Naive thymus-derived CD4-positive, alpha-beta T cell (primary cell): Measurements from ENCODE around the gene ELK4. TPM values are rescaled to one million over a fixed set of nuclear protein-coding genes. Genes with fewer than 3 reads are reported as not detected.
A peak's percentile ranks its signal among the peaks of the same experiment; 100 is the strongest.

ENCODE experiments used
- ATAC-seq: fragments of 150-1000 bp; cut with Tn5 transposase; 2 replicates; pipeline ENCODE4 v1.10.0; 2021; ENCODE audit warnings: mild to moderate bottlenecking, moderate library complexity
- CTCF ChIA-PET: fragments of 350-600 bp; sonication (Branson Sonifier 250); formaldehyde crosslinking; loops from one replicate; lab custom pipeline; 2021; ENCODE audit warnings: antibody characterized with exemption; lab: Charles Lee
- POLR2A ChIA-PET: fragments of 350-600 bp; sonication (Branson Sonifier 250); formaldehyde crosslinking; loops from one replicate; lab custom pipeline; 2021; ENCODE audit warnings: antibody characterized with exemption, inconsistent platforms; lab: Charles Lee
- DNase-seq, 9 donors: peaks; one replicate each; pipeline versions ENCODE4 v3.0.0 to v3.0.0-alpha.2; 2020 to 2022; ENCODE audit warnings: mixed read lengths in 1 of 9
- H3K27ac ChIP-seq: one replicate; pipeline ENCODE4 v1.7.0; 2013; ENCODE audit warnings: mild to moderate bottlenecking, low read depth, low read length, moderate library complexity
- H3K27me3 ChIP-seq, 2 donors: one replicate each; pipeline ENCODE4 v1.7.0; 2013; ENCODE audit warnings: low read length in 2 of 2, mild to moderate bottlenecking in 2 of 2, moderate library complexity in 2 of 2; ENCODE audit not compliant: control insufficient read depth in 2 of 2, insufficient read depth in 2 of 2
- H3K36me3 ChIP-seq, 3 experiments: 1 replicate in 2 of 3; 2 replicates in 1 of 3; pipeline ENCODE4 v1.7.0; 2013; ENCODE audit warnings: low read length in 3 of 3, mild to moderate bottlenecking in 3 of 3, moderate library complexity in 1 of 3; ENCODE audit not compliant: insufficient read depth in 3 of 3, control insufficient read depth in 2 of 3
- H3K4me1 ChIP-seq, 2 donors: one replicate each; pipeline ENCODE4 v1.7.0; 2013; ENCODE audit warnings: low read length in 2 of 2, mild to moderate bottlenecking in 2 of 2, moderate library complexity in 1 of 2; ENCODE audit not compliant: control insufficient read depth in 2 of 2, insufficient read depth in 2 of 2
- H3K4me3 ChIP-seq: 2 replicates; pipeline ENCODE4 v1.7.0; 2013; ENCODE audit warnings: mild to moderate bottlenecking, low read length
- H3K9me3 ChIP-seq, 3 experiments: 1 replicate in 2 of 3; 2 replicates in 1 of 3; pipeline ENCODE4 v1.7.0; 2013; ENCODE audit warnings: low read length in 3 of 3; ENCODE audit not compliant: control insufficient read depth in 2 of 3
- H3K27ac Mint-ChIP-seq, 9 donors: one replicate each; pipeline ENCODE4 v1.8.0; 2020 to 2022; ENCODE audit warnings: mixed read lengths in 9 of 9, mild to moderate bottlenecking in 8 of 9, moderate library complexity in 5 of 9, inconsistent platforms in 2 of 9
- H3K27me3 Mint-ChIP-seq, 5 donors: one replicate each; pipeline ENCODE4 v1.8.0; 2021 to 2022; ENCODE audit warnings: mixed read lengths in 5 of 5, mild to moderate bottlenecking in 1 of 5
- H3K36me3 Mint-ChIP-seq, 5 donors: one replicate each; pipeline ENCODE4 v1.8.0; 2020 to 2022; ENCODE audit warnings: mixed read lengths in 5 of 5, mild to moderate bottlenecking in 3 of 5, inconsistent platforms in 1 of 5
- H3K4me1 Mint-ChIP-seq, 7 donors: one replicate each; pipeline ENCODE4 v1.8.0; 2020 to 2022; ENCODE audit warnings: mixed read lengths in 7 of 7, mild to moderate bottlenecking in 3 of 7, inconsistent platforms in 1 of 7
- H3K4me3 Mint-ChIP-seq, 10 donors: one replicate each; pipeline ENCODE4 v1.8.0; 2020 to 2022; ENCODE audit warnings: mild to moderate bottlenecking in 10 of 10, mixed read lengths in 10 of 10, moderate library complexity in 6 of 10, inconsistent platforms in 2 of 10
- H3K9me3 Mint-ChIP-seq, 11 donors: one replicate each; pipeline ENCODE4 v1.8.0; 2020 to 2022; ENCODE audit warnings: mixed read lengths in 11 of 11, mild to moderate bottlenecking in 4 of 11, inconsistent platforms in 1 of 11, moderate library complexity in 1 of 11
- intact Hi-C, 2 donors: fragments of 100-400 bp; cut with micrococcal nuclease; formaldehyde crosslinking; loops; one replicate each; pipeline ENCODE4 v1.15.1; 2023
- polyA plus RNA-seq, 2 donors: library from polyadenylated mRNA; unstranded; fragments of 300-500 nt; fragmentation: Illumina TruSeq; gene quantifications; one replicate each; pipeline ENCODE4 v1.2.3, GENCODE V29; 2021
- total RNA-seq, 6 experiments: library from RNA in 5 of 6; stranded (reverse) in 5 of 6; gene quantifications; 1 replicate in 5 of 6; 2 replicates in 1 of 6; pipeline ENCODE4 v1.2.3 and lab custom pipeline; 2021 to 2026

ELK4 gene
- total and polyA plus RNA-seq, 7 experiments from 2014 or later: 4.0 to 250 (median 123) TPM

DNA sequence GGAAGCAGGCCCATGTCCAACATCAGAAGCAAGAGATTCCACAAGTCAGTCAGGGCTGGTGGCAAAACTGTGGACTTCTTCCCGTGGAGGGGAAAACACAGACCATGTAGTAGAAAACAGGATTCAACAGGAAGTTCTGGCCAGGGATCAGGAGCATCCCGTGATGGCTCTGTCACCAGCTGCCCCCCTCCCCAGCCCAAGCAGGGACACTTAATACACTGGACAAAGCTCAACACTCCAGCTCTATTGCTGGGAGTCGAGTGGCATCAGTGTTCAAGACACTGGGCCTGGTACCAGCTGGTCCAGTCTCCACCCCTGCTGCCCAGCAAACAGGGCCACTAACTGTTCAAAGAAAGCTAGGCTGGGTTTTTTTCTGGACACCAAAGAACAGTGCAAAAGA lies 44.8 kb upstream of the ELK4 start:
- H3K4me3 ChIP-seq: no peak overlapping the region
- peaks cover 4 to 10% of the 10 kb centered on the region in 2 donors for H3K4me1 ChIP-seq
- peaks cover 16 to 32% (median 22%) of the 10 kb centered on the region in 5 donors for H3K27me3 Mint-ChIP-seq
- no peaks in the 10 kb centered on the region for H3K36me3 ChIP-seq
- H3K4me1 Mint-ChIP-seq: peaks cover 5 to 15% (median 13%) of the 10 kb centered on the region in 7 donors
- ChIA-PET CTCF (interaction anchor here (1.1 kb wide), 1 partner anchor 27 kb away, joined by 3 read pairs; no protein-coding TSS in a partner anchor), POLR2A (interaction anchor here (0.7 to 1.4 kb wide), 2 partner anchors 85 to 235 kb away, joined by 3 to 4 read pairs; no protein-coding TSS in a partner anchor)
- no peak overlapping the region for H3K27ac ChIP-seq
- peak overlapping the region in 1 of 9 donors; percentile 31 for H3K27ac Mint-ChIP-seq
- no peak for DNase-seq
- no peak for ATAC-seq
- peaks cover 0 to 4% of the 10 kb centered on the region in 2 donors for H3K27me3 ChIP-seq
- intact Hi-C loops: no loop called here
- no peaks in the 10 kb centered on the region for H3K9me3 Mint-ChIP-seq
- H3K9me3 ChIP-seq: no peaks in the 10 kb centered on the region
- H3K36me3 Mint-ChIP-seq: no peaks in the 10 kb centered on the region
- peak overlapping the region in 1 of 10 donors; percentile 29 for H3K4me3 Mint-ChIP-seq

DNA sequence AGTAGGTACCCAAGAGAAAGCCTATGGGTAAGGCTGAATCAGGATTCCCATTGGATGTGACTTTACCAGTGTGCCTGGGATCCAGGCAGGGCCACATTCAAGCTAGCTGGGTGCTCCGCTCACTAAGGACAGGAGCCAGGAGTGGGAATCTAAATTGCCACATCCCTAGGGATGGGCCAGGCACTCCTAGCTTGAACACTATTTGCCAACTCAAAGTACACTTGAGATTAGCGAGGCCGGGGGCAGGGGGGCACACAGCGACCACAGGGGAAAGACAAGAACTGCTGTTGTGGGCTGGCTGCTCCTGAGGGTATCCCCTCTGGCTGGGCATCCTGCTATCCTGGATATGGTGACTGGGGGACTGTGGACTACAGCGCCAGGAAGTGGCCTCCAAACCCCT lies 44.2 kb upstream of the ELK4 start:
- Mint-ChIP-seq H3K27me3 (peaks cover 12 to 26% (median 17%) of the 10 kb centered on the region in 5 donors), H3K4me3 (no peak overlapping the region), H3K36me3 (no peaks in the 10 kb centered on the region), H3K4me1 (peaks cover 5 to 12% (median 12%) of the 10 kb centered on the region in 7 donors), H3K9me3 (no peaks in the 10 kb centered on the region), H3K27ac (no peak overlapping the region)
- H3K4me1 ChIP-seq: peaks cover 4 to 10% of the 10 kb centered on the region in 2 donors
- H3K36me3 ChIP-seq: no peaks in the 10 kb centered on the region
- H3K4me3 ChIP-seq: no peak overlapping the region
- POLR2A ChIA-PET: interaction anchor here (0.7 kb wide), 1 partner anchor 84 kb away, joined by 4 read pairs; no protein-coding TSS in a partner anchor
- CTCF ChIA-PET: no interaction called here
- no peak for ATAC-seq
- H3K27me3 ChIP-seq: peaks cover 0 to 4% of the 10 kb centered on the region in 2 donors
- no peaks in the 10 kb centered on the region for H3K9me3 ChIP-seq
- H3K27ac ChIP-seq: no peak overlapping the region
- intact Hi-C loops: no loop called here
- DNase-seq: no peak

DNA sequence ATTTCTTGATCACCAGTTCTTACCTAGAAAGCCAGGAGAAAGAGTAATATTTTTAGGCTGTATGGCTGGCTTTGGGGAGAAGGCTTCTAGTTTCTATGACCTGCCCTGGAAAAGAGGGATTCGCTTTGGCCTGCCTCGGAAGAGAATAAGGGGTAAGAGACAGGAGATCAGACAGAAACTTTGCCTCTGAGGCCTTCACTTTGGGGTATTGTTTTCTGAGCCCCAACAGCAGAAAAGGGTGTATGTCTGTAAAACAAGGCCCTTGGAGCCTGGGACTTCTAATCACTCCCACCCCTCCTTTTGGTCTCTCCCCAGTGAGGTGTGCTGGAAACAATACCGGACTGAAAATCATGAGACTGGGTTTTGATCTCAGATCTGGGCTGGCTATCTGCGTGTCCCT lies 43.4 kb upstream of the ELK4 start:
- DNase-seq (no peak), ATAC-seq (no peak)
- H3K4me3 ChIP-seq: no peak overlapping the region
- H3K4me1 ChIP-seq: peaks cover 4 to 10% of the 10 kb centered on the region in 2 donors
- CTCF ChIA-PET: no interaction called here
- peaks cover 7 to 22% (median 17%) of the 10 kb centered on the region in 5 donors for H3K27me3 Mint-ChIP-seq
- H3K27ac ChIP-seq: no peak overlapping the region
- intact Hi-C loops: no loop called here
- H3K4me1 Mint-ChIP-seq: peaks cover 0 to 8% (median 7%) of the 10 kb centered on the region in 7 donors
- no peaks in the 10 kb centered on the region for H3K9me3 Mint-ChIP-seq
- H3K4me3 Mint-ChIP-seq: no peak overlapping the region
- H3K27me3 ChIP-seq: peaks cover 0 to 4% of the 10 kb centered on the region in 2 donors
- no peak overlapping the region for H3K27ac Mint-ChIP-seq
- H3K36me3 Mint-ChIP-seq: no peaks in the 10 kb centered on the region
- POLR2A ChIA-PET: interaction anchor here (0.6 kb wide), 1 partner anchor 82 kb away, joined by 5 read pairs; no protein-coding TSS in a partner anchor
- H3K36me3 ChIP-seq: no peaks in the 10 kb centered on the region
- H3K9me3 ChIP-seq: no peaks in the 10 kb centered on the region

DNA sequence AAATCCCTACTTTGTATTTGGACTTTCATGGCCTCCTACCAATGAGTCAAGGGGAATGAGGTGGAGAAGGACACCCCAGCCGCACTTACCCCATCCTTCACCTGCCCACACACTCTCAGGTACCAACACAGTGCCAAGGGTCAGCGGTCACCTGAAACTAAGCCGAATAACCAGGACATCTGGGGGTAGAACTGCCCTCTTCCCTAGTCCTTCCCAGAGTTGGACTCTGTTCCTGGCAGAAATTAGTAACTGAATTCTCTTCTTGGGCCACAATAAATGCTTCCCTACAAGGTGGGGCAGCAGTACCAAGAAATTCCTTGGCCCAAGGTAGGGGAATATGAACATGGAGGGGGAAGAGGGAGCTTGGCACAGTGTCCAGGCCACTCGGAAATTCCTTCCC lies 41.2 kb upstream of the ELK4 start:
- Histone ChIP-seq H3K4me3 (no peak overlapping the region), H3K36me3 (no peaks in the 10 kb centered on the region), H3K27me3 (no peaks in the 10 kb centered on the region), H3K9me3 (no peaks in the 10 kb centered on the region), H3K27ac (no peak overlapping the region), H3K4me1 (no peaks in the 10 kb centered on the region)
- H3K27ac Mint-ChIP-seq: no peak overlapping the region
- peaks cover 7 to 29% (median 19%) of the 10 kb centered on the region in 5 donors for H3K27me3 Mint-ChIP-seq
- no peaks in the 10 kb centered on the region for H3K36me3 Mint-ChIP-seq
- no peaks in the 10 kb centered on the region for H3K9me3 Mint-ChIP-seq
- DNase-seq (no peak), ATAC-seq (no peak)
- intact Hi-C loops: no loop called here
- CTCF ChIA-PET: interaction anchor here (0.8 kb wide), 1 partner anchor 13 kb away, joined by 3 read pairs; no protein-coding TSS in a partner anchor
- H3K4me3 Mint-ChIP-seq: no peak overlapping the region
- H3K4me1 Mint-ChIP-seq: no peaks in the 10 kb centered on the region
- POLR2A ChIA-PET: no interaction called here

DNA sequence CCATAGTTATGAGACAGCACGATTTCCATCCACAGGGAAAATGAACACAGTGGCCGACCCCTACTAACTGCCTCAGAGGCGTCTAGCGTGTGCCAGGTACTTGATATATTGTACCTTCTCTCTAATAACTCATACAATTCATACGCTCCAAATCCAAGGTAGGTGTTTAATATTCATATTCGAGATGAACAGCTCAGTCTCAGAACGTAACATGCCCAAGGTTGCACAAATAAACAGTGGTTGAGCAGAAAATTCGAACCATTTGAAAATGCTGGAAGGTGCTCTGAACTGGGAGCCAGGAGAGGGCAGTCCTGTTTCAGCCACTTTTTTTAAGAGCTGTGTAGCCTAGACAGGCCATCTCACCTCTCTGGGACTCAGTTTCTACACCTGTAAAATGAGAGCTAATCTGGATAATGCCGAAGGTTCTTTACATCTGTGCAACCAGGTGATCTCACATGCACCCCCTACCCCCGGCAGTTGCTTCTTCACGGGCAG lies 40.6 kb upstream of the ELK4 start:
- ChIA-PET CTCF (interaction anchor here (0.5 to 0.8 kb wide), 2 partner anchors 12 to 145 kb away, joined by 3 read pairs; no protein-coding TSS in a partner anchor), POLR2A (no interaction called here)
- Histone ChIP-seq H3K27me3 (no peaks in the 10 kb centered on the region), H3K27ac (no peak overlapping the region), H3K4me1 (no peaks in the 10 kb centered on the region), H3K9me3 (no peaks in the 10 kb centered on the region), H3K4me3 (no peak overlapping the region), H3K36me3 (no peaks in the 10 kb centered on the region)
- intact Hi-C loops: no loop called here
- Mint-ChIP-seq H3K4me1 (no peaks in the 10 kb centered on the region), H3K9me3 (no peaks in the 10 kb centered on the region), H3K27me3 (peaks cover 7 to 30% (median 19%) of the 10 kb centered on the region in 5 donors), H3K36me3 (no peaks in the 10 kb centered on the region), H3K27ac (no peak overlapping the region), H3K4me3 (no peak overlapping the region)
- ATAC-seq: no peak
- DNase-seq: no peak

DNA sequence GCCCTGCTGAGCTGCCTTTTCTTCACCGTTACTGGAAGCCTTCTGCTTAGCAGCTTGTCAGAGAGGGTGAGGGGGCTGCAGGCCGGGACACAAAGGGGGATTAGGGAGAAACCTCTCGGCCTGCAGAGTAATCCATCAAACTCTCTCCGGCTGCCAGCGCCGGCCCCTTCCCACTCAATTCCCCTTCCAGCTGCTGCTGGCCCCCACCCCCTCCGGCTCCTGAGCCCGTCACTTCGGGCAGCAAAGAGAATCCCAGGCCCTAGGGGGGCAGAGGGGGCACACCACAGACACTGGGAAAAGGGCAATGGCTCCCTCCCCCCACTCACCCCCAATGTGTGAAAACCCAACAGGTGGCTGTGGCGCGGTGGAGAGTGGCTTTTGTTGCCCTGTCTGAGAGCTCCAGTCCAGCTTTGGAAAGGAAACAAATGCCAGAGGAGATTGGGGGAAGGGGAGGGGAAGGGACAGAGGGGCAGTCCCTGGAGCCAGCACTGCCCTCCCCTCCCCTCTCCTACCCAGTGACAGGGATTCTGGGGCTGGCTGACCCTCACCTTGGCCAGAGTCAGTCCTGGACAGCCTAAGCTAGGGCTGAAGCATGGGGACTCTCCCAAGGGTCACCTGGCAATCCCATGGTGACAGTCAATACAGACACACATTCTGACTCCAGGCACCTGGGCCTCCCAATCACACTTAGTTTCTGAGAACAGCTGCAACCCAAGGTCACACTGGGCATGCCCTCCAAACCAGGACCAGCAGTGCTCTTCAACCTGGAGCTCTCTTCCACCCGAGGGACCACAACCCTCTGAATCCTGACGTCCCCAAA lies 39.0 kb upstream of the ELK4 start:
- ChIA-PET CTCF (no interaction called here), POLR2A (interaction anchor here (0.6 kb wide), 1 partner anchor 78 kb away, joined by 3 read pairs; no protein-coding TSS in a partner anchor)
- Mint-ChIP-seq H3K27me3 (peaks cover 0 to 24% (median 12%) of the 10 kb centered on the region in 5 donors), H3K36me3 (no peaks in the 10 kb centered on the region), H3K4me1 (no peaks in the 10 kb centered on the region), H3K9me3 (no peaks in the 10 kb centered on the region), H3K4me3 (no peak overlapping the region), H3K27ac (peak overlapping the region in 1 of 9 donors; percentile 9)
- intact Hi-C loops: no loop called here
- H3K4me3 ChIP-seq: no peak overlapping the region
- no peaks in the 10 kb centered on the region for H3K4me1 ChIP-seq
- no peak for DNase-seq
- no peak for ATAC-seq
- H3K27ac ChIP-seq: no peak overlapping the region
- no peaks in the 10 kb centered on the region for H3K36me3 ChIP-seq
- no peaks in the 10 kb centered on the region for H3K9me3 ChIP-seq
- no peaks in the 10 kb centered on the region for H3K27me3 ChIP-seq
